ENCODE measurements around the gene CDH4. TPM values are rescaled to one million over a fixed set of nuclear protein-coding genes. Genes with fewer than 3 reads are reported as not detected.
A peak's percentile ranks its signal among the peaks of the same experiment; 100 is the strongest.

Gene CDH4
- total and polyA plus RNA-seq, 2 of the 8 experiments (the other 6 are each of a cell fraction or from before 2014, with no cell fraction given): 4.3 to 7.9 TPM

GRCh38 chr20:61949714-61950640 lies 697.9 kb downstream of the CDH4 start:
- H3K14ac ChIP-seq (ENCODE audit: insufficient read length): peak overlapping the region; percentile 80
- no peak overlapping the region for H2AFZ ChIP-seq (ENCODE audit: low read length)
- H2BK5ac ChIP-seq (ENCODE audit: low read depth, low read length): peak overlapping the region; percentile 81; the same call in 1 of the 2 replicates
- no peak overlapping the region for H2AK5ac ChIP-seq (ENCODE audit: low read depth, low read length)
- peaks cover 5 to 33% (median 15%) of the 10 kb centered on the region in 4 experiments for H3K4me1 ChIP-seq (replicated peaks in 1 of 4; ENCODE audit: control insufficient read depth in 3 of 4, insufficient read depth in 4 of 4, low read length in 3 of 4)
- no peaks in the 10 kb centered on the region for H3K36me3 ChIP-seq (ENCODE audit: control insufficient read depth in 2 of 4, insufficient read depth in 4 of 4, low read length in 3 of 4)
- peak overlapping the region; percentile 79; the same call in 1 of the 2 replicates for H4K8ac ChIP-seq (ENCODE audit: extremely low read depth, insufficient read depth, low read length)
- H2BK20ac ChIP-seq (ENCODE audit: low read length): 0 out of 2 replicates have a peak overlapping the region, but pooled peaks have one; percentile 90
- TF ChIP-seq POLR2AphosphoS5 (IDR thresholded peaks at IDR 0.05; ENCODE audit: low read depth, low read length): no peak
- TF ChIP-seq KDM1A (IDR thresholded peaks at IDR 0.05; ENCODE audit: borderline replicate concordance, low read length): no peak
- no peak overlapping the region for H2BK120ac ChIP-seq (replicated peaks; ENCODE audit: low read depth, low read length)
- no peak overlapping the region for H2BK15ac ChIP-seq (ENCODE audit: low read length)
- peak overlapping the region; percentile 75 for H4K91ac ChIP-seq (replicated peaks; ENCODE audit: insufficient read length, low read length)
- DNase-seq (ENCODE audit: low read depth in 1 of 2, low spot score in 2 of 2) (peak in 1 of 2 experiments; percentile 43), FAIRE-seq (no peak)
- H3K9me3 ChIP-seq (ENCODE audit: insufficient read depth in 2 of 2, low read depth in 1 of 2, low read length in 1 of 2): no peaks in the 10 kb centered on the region
- H3K4me2 ChIP-seq (ENCODE audit: insufficient read depth in 1 of 2, low read depth in 2 of 2, low read length in 2 of 2): peak overlapping the region in 1 of 2 experiments; percentile 46; a peak in 1 of 4 replicates
- H3K79me1 ChIP-seq (ENCODE audit: low read depth, low read length): no peaks in the 10 kb centered on the region; the same call in 1 of the 2 replicates
- H3K27me3 ChIP-seq (replicated peaks in 1 of 4; ENCODE audit: control insufficient read depth in 3 of 4, extremely low read depth in 1 of 4, insufficient read depth in 3 of 4, low read length in 3 of 4): no peaks in the 10 kb centered on the region
- H3K56ac ChIP-seq (replicated peaks; ENCODE audit: insufficient read length, low read depth, low read length): no peak overlapping the region
- peak overlapping the region; percentile 44 for H4K5ac ChIP-seq (ENCODE audit: insufficient read length, low read depth, low read length)
- H3K9ac ChIP-seq (replicated peaks in 1 of 4; ENCODE audit: extremely low read depth in 1 of 4, low read depth in 3 of 4, low read length in 3 of 4): no peak overlapping the region
- H3K79me2 ChIP-seq (ENCODE audit: control insufficient read depth in 1 of 2, insufficient read depth in 2 of 2, low read length in 2 of 2): no peaks in the 10 kb centered on the region
- H3K4ac ChIP-seq (replicated peaks; ENCODE audit: insufficient read length, low read depth, low read length): no peak overlapping the region
- no peak overlapping the region for H3K4me3 ChIP-seq (ENCODE audit: extremely low read depth in 1 of 4, insufficient read depth in 2 of 4, low read depth in 3 of 4, low read length in 4 of 4)
- H3K23me2 ChIP-seq (ENCODE audit: low read depth, low read length): no peaks in the 10 kb centered on the region
- peak overlapping the region; percentile 62 for H3K18ac ChIP-seq (ENCODE audit: extremely low read depth, low read length)
- H3K23ac ChIP-seq (ENCODE audit: insufficient read length): no peak overlapping the region
- ChIA-PET POLR2A (ENCODE audit: partially characterized antibody) (interaction anchor here (0.7 to 1.1 kb wide), 4 partner anchors 9 to 146 kb away, joined by 3 to 5 read pairs (median 3); no protein-coding TSS in a partner anchor), CTCF (ENCODE audit: partially characterized antibody) (interaction anchor here (0.8 to 1.3 kb wide), 2 partner anchors 11 to 14 kb away, joined by 5 read pairs; no protein-coding TSS in a partner anchor)
- H3K27ac ChIP-seq (ENCODE audit: low read depth, low read length): no peak overlapping the region
- H2BK12ac ChIP-seq (ENCODE audit: low read depth, low read length): peak overlapping the region; percentile 1; the same call in 1 of the 2 replicates
- WGBS, 2 experiments (ENCODE audit: extremely low coverage in 1 of 2, insufficient coverage in 1 of 2, insufficient read length in 1 of 2, insufficient replicate concordance in 2 of 2, low coverage in 1 of 2, low lambda C conversion rate in 2 of 2, missing lambda C conversion rate in 1 of 2): 85% methylated on average over 21 of the region's 21 CpGs; no CpG with 5 or more reads in 1 of the 2 experiments
- H4K20me1 ChIP-seq (replicated peaks in 1 of 2; ENCODE audit: control insufficient read depth in 1 of 2, insufficient read depth in 2 of 2, low read length in 2 of 2): peaks cover 2% of the 10 kb centered on the region in 2 experiments

All from H1 (cell line).